NCI-H1417 (cell line): ENCODE measurements around the gene TPBGL.

Source experiments
- DNase-seq, 3 experiments: peaks; one replicate each; lab custom pipeline; 2025; lab: John Stamatoyannopoulos, UW

The TPBGL gene

DNA sequence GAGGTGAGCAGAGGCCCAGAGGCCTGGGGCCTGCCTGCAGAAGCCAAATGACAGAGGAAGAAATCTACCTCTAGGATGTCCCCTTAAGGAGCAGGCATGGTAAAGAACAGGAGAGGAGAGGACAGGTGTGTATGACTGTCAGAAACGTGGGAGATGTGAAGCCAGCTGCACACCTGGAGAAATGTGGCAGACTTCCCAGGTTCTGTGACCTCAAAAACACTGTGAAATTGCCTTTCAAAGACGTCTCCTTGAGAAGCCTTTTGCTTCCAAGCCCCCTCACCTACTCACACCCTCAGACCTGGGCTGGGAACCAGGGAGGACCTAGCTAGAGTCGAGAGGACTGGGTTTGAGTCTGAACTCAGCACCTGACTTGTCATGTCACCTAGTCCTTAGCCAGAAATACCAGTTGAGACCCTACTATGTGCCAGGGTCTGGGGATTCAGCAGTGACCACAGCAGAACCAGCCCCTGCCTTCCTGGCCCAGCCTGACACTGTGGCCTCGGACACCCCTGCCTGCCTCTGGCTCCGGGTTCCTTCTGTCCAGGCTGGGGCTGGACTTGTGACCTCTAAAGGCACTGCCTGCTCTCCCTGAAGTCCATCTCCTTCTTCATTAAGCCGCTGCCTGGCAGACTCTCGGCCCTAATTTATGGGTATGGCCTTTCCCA is 5.6 kb downstream of the TPBGL start:
- no peak for DNase-seq

DNA sequence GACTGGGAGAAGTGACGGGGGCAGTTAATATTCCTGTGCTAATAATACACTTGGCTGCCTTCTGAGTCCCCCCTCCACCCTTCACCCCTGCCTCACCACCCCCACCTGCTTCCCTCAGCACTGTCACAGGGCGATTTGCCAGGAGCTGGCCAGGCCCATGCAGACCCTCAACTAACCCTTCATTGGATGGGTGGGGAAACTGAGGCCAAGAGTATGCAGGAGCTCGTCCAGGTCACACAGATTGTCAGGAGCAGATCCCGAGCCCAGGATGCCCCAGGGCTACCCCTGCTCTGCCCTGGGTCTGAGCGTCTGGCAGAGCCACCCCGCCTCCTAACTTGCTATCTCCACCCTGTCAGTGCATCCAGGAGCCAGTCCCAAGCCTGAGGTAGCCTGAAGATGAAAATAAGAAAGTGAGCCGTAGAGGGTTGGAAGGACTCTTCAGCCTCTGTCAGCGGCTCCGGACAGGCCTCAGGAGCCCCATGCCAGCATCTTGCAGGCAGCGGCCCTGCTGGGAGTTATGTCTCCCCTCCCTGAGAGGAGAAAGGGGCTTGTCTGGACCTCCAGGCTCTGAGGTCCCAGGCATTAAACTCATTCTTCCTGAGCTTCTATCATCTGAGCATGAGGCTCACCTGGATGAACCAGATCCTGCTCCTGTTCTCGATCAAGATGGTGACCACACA is 6.2 kb downstream of the TPBGL start:
- DNase-seq, result peak in 1 of 3 experiments; percentile 12

DNA sequence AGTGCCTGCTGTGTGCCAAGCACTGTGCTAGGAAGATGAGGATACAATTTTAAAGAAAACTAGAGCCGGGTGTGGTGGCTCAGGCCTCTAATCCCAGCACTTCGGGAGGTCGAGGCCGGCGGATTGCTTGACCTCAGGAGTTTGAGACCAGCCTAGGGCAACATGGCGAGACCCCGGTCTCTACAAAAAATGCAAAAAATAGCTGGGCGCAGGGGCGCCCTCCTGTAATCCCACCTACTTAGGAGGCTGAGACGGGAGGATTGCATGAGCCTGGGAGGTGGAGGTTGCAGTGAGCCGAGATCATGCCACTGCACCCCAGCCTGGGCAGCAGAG is 8.3 kb downstream of the TPBGL start:
- no peak for DNase-seq

DNA sequence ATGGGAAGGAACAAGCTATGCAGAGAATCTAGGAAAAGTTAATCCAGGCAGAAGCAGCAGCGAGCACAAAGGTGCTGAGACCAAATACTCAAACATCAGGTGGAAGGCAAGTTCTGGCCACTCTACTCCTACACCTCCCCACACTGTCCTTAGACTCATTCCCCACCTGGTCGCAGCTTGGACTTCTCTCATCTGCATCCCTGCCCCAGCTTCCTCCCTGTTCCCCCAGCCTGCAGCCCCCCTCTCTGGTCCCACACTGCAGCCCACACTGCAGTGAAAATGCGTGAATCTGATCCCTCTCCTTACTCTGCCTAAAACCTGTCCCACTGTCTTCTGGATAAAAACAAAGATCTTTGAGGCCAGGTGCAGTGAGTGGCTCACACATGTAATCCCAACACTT is 9.1 kb downstream of the TPBGL start:
- DNase-seq, result no peak

DNA sequence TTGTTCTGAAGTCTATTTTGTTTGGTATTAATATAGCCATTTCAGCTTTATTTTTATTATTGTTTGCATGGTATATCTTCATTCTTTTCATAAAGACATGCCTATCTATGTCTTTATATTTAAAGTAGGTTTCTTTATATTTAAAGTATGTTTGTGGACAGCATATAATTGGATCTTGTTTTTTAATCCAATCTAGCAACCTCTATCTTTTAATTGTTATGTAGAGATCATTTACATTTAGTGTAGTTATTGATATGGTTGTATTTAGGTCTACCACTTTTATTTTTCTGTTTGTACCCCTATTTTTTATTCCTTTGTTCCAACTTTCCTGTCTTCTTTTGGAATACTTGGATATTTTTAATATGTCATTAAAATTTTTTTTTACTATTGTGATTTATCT is 13.8 kb downstream of the TPBGL start:
- DNase-seq, result no peak

DNA sequence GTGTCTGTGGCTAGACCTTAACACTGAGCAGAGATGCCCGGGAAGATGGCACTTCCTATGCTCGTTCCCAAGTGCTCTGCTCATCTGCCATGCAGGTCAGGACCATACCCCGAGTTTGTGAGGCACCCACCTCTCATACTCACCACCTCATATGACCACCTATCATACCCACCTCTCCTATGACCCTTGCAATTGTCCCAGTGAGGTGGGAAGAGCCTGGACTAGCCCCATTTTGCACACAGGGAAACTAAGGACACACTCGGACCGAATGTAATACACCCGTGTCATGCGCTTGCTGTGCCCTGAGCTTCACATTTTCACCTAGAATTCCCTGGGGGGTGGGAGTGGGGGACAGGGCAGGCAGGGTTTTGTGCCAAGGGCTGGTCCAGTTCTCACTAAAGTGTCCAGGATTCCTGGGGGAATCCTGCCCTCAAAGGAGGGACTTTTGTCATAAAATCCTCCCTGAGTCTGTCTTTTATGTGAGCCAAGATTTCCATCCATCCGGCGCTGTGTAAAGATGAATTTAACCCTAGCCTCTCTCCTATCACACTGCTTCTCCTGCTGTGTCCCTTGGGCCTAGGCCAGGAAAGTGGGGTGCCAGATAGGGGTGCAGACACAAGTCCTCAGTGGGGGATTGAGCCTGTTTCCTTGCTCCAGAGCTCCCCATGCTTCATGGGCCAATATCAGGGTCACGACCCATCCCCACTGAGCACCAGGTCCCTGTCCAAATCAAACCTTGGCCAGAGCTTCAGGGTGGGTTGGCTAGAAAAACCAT is 20.0 kb downstream of the TPBGL start:
- DNase-seq, result no peak

DNA sequence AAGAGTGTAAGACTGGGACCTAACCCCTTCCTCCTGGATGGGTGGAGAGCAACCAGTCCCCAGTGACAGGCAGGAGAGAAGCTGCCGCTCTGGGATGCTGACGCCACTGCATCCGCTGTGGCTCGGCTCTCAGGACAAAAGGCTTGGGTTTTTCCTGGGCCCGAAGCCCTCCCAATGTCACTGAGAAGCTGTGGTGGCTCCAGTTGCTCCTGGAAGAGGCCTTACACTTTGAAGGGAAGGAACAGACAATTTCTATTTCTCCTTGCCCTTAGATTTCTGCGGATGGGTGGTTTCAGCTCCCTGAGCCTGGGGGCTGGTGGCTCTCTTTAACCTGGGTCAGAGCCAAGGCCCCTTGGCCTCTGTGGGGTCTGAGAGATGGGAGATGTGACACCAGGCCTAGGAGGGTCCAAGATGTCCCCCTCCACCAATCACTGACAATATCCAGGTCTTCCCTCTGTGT is 21.4 kb downstream of the TPBGL start:
- no peak for DNase-seq

DNA sequence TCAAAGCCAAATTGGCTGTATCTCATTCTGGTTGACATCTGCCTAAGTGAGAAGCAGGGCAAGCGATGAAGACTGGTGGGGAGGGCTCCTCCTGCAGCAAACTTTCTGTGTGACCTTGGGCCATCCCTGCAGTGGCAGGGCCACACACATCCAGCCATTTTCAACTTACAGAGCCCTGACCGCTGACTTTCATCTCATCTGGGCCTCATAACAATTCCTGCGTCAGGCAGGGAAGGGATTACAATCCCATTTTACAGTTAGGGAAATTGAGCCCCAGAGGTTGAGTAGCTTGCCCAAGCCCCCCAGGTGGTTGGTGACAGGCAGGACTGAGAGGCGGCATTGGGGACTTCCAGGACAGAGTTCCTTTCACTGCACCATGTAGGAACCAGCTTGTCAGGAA is 21.9 kb downstream of the TPBGL start:
- no peak for DNase-seq

DNA sequence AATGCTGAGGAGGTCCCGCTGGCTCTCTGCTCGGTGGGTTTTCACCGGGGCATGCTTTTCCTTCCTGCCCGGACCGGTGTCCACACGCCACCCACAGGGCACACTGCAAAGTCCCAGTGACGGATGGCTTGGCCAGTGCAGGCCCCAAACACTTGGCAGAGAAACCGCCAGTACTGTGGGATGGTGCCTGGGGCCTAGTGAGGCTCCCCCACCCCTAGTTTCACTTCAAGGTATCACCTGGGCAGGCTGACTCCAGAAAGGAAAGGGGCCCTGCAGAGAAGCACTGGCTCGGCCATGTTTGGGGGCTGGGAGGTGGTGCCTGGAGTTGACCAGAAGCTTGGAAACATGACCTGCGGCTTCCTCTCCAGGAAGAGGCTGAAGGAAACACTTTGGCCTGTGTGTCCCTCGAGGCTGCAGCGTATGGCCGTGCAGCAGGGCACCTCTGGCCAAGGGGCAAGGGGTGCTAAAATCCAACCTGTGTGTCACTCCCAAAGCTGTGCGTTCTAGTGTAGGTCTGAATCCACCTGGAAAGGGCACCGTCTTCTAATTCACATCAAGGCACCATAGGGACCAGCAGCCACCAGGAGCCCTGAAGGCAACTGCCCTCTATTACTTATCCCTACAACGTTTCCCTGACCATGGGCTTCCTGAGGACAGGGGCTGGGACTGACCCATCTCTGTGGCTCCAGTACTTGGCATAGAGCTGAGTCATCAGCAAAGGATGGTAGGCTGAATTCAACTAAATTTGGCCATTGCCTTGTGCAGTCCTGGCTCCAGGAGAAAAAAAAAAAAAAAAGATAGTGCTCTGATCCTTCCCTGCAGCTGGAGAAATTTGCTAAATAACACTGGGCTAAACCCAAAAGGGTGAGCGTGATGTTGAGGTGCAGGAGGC is 22.6 kb downstream of the TPBGL start:
- DNase-seq, result no peak

DNA sequence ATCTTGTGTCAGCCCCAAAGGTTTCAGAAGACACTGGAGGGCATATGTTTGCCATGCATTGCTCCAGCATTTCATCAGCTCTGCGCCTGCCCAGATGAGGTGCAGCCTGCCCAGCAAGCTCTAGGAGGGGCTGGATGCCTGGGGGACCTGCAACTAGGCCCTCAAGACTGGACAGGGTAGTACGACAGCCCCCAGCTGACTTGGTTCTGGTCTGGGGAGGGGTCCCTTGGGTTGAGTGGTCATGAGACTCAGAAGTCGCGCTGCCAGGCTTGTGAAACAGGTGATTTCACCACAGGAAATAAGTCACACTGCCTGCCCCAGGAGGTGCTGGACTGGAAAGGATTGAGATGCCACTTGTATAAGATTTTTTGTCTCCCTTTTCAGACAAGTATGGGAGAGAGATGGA is 23.4 kb downstream of the TPBGL start:
- no peak for DNase-seq

DNA sequence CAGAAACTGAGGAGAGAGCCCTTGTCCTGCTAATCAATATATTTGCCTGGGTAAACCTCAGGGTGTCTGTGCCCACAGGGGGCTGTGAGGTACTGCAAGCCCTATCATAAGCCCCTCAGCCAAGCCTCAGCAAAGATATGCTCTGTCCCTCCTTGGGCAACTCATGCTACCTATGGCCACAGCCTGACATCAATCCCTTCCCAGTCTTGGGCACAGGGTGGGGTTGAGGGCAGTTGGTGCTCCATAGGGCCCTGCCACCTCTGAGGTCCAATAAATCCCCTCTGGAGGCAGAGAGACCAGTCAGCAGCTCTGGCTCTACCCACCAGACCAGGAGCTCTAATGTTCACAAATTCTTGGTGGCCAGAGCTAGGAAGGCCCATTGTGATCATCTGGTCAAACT is 23.8 kb downstream of the TPBGL start:
- no peak for DNase-seq

DNA sequence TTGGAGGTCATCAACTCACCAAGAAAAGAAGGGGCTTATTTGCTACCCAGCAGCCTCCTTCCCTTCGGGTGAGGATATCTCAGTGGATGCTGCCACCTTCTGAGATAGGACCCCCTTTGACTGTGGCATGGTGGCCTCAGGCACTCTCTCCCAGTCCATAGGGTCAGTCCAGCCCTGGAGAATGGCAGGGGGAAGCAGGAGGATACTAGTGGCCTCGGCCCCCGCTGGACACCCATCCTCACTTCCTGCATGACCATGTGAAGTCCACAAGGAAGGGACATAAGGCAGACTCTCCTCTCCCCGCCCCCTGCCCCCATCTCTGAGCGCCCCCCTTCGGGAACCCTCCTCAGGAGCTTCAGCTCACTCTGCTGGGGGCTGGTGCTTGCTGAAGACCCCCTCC is 24.4 kb downstream of the TPBGL start:
- no peak for DNase-seq

DNA sequence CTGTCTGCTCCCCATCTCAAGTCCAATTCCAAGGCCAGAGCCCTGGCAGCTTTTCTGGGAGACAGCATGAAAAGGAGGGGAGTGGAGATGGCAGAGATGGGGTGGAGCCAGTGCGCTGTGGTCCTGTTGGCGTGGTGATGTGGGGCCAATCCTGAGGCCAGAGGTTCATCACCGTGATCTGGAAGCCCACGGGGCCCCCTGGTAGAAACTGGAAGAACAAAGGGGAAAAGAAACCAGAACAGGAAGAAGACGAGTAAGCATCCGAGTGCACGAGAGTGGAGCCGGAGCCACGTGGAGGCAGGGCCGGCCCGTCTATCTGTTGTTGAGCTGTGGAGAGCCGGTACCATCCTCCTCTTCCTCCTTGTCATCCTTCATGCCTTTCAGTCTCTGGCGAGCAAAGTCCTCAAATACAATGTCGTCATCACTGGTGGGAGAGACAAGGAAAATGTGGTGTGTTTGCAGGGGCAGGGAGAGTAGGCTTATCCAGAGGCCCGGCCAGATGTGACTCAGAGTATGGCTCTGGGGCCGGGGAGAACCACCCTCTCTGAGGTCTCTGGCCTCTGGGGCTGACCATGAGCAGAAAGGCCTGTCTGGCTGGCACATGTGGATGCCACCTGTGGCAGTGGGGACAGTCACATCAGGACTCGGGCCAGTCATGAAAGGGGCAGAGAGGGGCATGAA is 25.4 kb downstream of the TPBGL start:
- no peak for DNase-seq

DNA sequence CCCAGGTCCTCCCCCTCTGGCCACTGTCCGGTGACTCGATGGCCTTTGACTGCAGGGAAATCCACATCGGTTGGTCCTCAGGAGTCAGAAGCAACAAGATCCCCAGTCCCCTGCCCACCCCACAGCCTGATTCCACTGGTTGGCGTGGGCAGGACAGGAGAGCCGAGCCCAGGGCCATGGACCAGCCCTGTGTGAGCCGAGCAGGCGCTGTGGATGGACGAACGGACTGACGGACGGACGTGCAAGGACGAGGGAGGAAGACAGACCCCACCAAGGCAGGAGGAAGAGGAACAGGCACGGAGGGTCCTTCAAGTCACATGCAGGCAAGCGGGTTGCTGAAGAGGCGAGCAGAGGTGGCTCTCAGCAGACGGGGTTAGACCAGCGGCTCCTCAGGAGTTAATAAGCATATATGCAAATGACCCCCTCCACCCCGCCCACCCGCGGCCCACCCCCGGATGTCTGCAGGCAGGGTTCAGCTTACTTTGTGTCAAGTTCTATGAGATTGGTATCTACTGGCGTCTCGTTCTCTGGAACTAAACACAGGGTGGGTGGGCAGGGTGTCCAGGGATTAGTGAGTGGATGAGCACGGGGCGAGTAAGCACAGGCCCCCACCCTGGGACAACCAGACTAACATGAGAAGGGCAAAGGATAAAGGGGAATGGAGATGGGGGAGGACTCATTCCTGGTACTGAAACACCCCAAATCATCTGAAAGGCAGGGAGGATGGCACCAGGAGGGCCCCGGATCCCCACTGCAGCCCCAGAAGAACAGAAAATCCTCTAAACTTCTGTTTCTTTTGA is 26.8 kb downstream of the TPBGL start:
- DNase-seq, result no peak

DNA sequence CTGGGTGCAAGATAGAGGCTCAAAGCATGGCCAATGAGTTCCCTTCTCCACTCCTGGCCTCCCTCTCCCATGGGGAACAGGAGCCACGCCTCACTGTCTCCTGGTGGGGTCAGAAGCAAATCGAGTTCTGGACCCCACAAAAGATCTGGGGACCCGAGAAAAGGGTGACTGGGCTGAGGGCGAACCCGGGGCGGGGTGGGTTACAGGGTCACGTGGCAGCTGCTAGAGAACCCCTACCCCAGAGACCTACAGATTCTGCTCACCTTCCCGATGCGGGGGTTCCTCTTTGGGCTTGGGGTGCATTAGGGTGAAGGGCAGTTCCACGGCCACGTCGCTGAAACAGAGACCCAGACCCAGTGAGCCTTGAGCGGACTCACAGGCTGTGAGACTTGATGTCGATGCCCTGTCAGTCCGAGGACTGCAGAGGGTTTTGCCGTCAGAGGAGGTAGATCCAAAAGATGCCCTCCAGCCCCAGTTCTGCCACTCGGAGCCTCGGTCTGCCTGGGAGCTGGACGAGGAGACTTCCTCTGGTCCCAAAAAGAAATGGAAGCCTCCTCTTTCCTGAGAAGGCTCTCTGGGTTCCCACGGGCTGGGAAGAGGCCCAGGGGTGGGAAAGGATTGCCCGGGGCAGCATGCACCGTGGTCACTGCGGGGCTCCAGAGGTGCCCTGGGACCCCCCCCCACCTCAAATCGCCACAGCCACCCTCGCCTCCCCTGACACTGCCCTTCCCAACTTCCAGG is 28.2 kb downstream of the TPBGL start:
- DNase-seq, result no peak

DNA sequence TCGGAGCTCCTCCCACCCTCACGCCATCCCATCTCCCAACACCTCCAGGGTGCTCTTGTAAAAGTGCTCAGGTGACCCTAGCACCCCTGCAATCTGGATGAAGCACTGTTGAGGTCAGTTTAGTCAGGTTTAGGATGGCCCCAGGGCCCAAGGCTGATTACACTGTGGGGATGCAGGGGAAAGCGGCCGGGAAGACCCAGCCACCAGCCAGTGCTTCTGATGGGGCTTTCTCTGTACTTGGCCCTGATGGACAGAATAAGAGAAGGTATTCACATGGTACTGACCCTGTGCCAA is 28.7 kb downstream of the TPBGL start:
- no peak for DNase-seq

DNA sequence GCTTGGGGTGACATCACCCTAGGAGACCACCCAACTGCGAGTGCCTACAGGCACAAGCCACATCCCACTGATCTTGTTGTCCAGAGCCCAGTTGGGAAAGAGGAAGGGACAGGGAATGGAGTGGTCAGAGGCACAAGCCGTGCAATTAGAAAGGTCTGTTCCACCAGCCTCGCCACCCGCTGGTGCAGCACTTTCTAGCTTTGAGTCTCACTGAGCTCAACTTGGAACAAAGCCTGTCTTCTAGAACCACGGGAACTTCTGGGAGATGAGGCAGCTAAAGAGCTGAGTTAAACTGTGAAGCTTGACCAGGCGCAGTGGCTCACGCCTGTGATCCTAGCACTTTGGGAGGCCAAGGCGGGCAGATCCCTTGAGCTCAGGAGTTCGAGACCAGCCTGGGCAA is 29.3 kb downstream of the TPBGL start:
- no peak for DNase-seq

DNA sequence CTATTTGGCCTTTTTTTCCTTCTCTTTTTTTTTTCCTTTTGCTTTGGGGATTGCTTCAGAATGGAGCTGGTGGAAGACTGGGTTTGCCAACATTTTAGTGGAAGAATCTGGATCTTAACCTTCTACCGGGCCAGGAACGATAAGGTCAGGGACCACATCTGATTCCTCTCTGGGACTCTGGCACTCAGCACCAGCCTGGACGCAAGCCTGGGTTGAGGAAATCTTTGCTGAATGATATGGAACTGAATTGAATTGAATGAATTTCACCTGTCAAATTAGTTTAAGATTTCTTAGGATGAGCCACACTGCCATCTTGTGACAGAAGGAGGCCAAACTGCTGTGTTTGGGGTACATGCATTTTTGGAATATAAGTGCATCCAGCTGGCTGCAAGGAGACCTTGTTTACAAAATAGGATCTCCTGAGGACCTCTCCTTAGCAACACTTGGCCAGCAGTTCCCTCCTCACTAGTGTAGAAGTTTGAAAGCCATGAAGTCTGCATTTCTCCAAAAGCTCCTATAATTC is 30.4 kb downstream of the TPBGL start:
- peak in 2 of 3 experiments; percentile 16 to 51 for DNase-seq

DNA sequence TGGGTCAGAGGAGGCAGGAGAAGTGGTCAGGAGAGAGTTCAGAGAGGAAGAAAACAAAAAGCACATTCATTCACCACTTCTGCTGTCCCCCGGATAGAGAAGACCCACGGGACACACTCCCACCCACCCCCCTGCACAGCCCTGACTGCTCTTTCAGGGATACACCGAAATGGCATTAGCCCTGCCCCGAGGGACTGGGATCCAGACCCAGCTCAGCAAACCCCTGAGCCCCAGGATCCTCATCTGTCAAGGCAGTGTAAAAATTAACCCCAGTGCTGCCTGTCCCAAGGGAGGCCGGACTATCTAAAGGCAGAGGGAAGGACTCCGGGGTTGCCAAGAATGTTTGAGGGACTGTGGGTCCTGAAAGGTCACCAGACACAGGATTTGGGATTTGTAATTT is 31.2 kb downstream of the TPBGL start:
- DNase-seq, result no peak

DNA sequence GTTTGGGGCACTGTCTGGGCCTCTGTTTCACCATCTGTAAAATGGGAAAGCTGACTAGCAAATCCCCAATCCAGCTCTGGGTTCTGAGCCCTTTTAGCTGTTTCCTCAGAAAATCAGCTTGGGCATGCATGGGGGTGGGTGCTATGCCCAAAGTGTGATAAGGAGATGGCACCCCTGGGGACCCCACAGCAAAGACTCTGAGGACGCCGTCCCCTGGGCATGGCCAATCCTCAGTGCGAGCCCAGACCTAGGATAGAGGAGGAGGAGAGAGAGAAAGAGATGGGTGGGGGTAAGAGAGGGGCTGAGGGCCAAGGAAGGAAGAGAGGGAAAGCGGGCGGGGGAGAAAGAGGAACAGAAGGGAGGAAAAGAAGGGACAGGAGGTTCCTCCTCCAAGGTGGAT is 31.8 kb downstream of the TPBGL start:
- DNase-seq, result no peak
